K562 (cell line): Measurements from ENCODE around the gene CD8A. TPM values are rescaled to one million over a fixed set of nuclear protein-coding genes. Genes with fewer than 3 reads are reported as not detected.

Experiments
- ATAC-seq: fragments of 200-7000 bp; cut with Tn5 transposase; 3 replicates; pipeline ENCODE4 v1.9.1; 2020; ENCODE audit warnings: moderate library complexity
- BruUV-seq: library from RNA; stranded (reverse); fragments of 400-500 nt; replicated peaks from 2 replicates; lab custom pipeline; 2021; lab: Mats Ljungman, UMichigan
- CTCF ChIA-PET: fragments of 300-600 bp; formaldehyde crosslinking; extraction: SDS; loops from one replicate; lab custom pipeline; 2021; ENCODE audit warnings: low intra/inter-chr PET ratio; lab: Yijun Ruan, JAX
- POLR2A ChIA-PET: fragments of 300-600, 350-650 bp; sonication (Branson Sonifier 250); formaldehyde crosslinking; extraction: SDS; loops from one replicate; lab custom pipeline; 2021; ENCODE audit warnings: antibody characterized with exemption, inconsistent platforms; lab: Yijun Ruan, JAX
- DNase-seq, 4 experiments: peaks; one replicate each; pipeline versions ENCODE4 v3.0.0 to v3.0.0-alpha.2; 2011 to 2018; ENCODE audit warnings: low spot score in 3 of 4, mixed read lengths in 3 of 4; ENCODE audit errors: extremely low read depth in 1 of 4
- FAIRE-seq: peaks from 2 replicates; lab custom pipeline; 2011; peaks lifted over from hg19 to GRCh38; lab: Jason Lieb, UNC
- H2AFZ ChIP-seq: 2 replicates; pipeline ENCODE4 v1.6.0; 2011; ENCODE audit warnings: low read depth, low read length, control low read depth, inconsistent platforms
- H3K27ac ChIP-seq: fragments of 200-600 bp; 3 replicates; pipeline ENCODE4 v1.8.0; 2011; ENCODE audit warnings: low read depth, mild to moderate bottlenecking, control low read depth, inconsistent platforms, low read length, moderate library complexity, mixed read lengths; ENCODE audit errors: extremely low read depth
- H3K27me3 ChIP-seq, 2 experiments: fragments of 300-600 bp in 1 of 2; 2 replicates in 1 of 2; 3 replicates in 1 of 2; pipeline versions ENCODE4 v1.6.0 to v1.8.0; 2011; ENCODE audit warnings: inconsistent platforms in 2 of 2, low read length in 2 of 2, mild to moderate bottlenecking in 1 of 2, mixed read lengths in 1 of 2, moderate library complexity in 1 of 2; ENCODE audit not compliant: control insufficient read depth in 2 of 2, insufficient read depth in 2 of 2
- H3K36me3 ChIP-seq: fragments of 300-600 bp; 3 replicates; pipeline ENCODE4 v1.8.0; 2011; ENCODE audit warnings: mild to moderate bottlenecking, low read length, inconsistent platforms; ENCODE audit not compliant: control insufficient read depth, insufficient read depth
- H3K4me1 ChIP-seq, 2 experiments: fragments of 200-600 bp in 1 of 2; replicated peaks in 1 of 2; 2 replicates in 1 of 2; 3 replicates in 1 of 2; pipeline versions ENCODE4 v1.5.1 to v1.8.0; 2011; ENCODE audit warnings: inconsistent platforms in 2 of 2, low read length in 2 of 2, mild to moderate bottlenecking in 1 of 2, mixed read lengths in 1 of 2, moderate library complexity in 1 of 2; ENCODE audit not compliant: control insufficient read depth in 2 of 2, insufficient read depth in 2 of 2
- H3K4me2 ChIP-seq: 2 replicates; pipeline ENCODE4 v1.6.1; 2011; ENCODE audit warnings: low read length, control low read depth, inconsistent platforms, mixed read lengths; ENCODE audit not compliant: insufficient read depth
- H3K4me3 ChIP-seq: fragments of 200-600 bp; sonication (generic), shearing (Covaris generic); 2 replicates; pipeline ENCODE4 v1.5.1; 2016; ENCODE audit warnings: control low read depth, inconsistent platforms
- H3K79me2 ChIP-seq: fragments of 200-600 bp; 3 replicates; pipeline ENCODE4 v1.8.0; 2011; ENCODE audit warnings: low read length, inconsistent platforms; ENCODE audit not compliant: control insufficient read depth, insufficient read depth
- H3K9ac ChIP-seq, 2 experiments: 2 replicates each; pipeline versions ENCODE4 v1.6.0 to v1.6.1; 2011; ENCODE audit warnings: low read depth in 2 of 2, low read length in 2 of 2, control low read depth in 1 of 2, inconsistent platforms in 1 of 2, mild to moderate bottlenecking in 1 of 2, mixed read lengths in 1 of 2; ENCODE audit not compliant: insufficient read depth in 1 of 2
- H3K9me1 ChIP-seq: one replicate; pipeline ENCODE4 v1.6.0; 2011; ENCODE audit warnings: inconsistent platforms, mild to moderate bottlenecking, low read length, moderate library complexity; ENCODE audit not compliant: control insufficient read depth, insufficient read depth
- H3K9me3 ChIP-seq: replicated peaks from 2 replicates; pipeline ENCODE4 v1.5.1; 2011; ENCODE audit warnings: low read depth, low read length, inconsistent platforms; ENCODE audit not compliant: control insufficient read depth, insufficient read depth
- H4K20me1 ChIP-seq: replicated peaks from 2 replicates; pipeline ENCODE4 v1.6.1; 2011; ENCODE audit warnings: low read length, inconsistent platforms, mixed read lengths; ENCODE audit not compliant: control insufficient read depth, insufficient read depth
- E2F4 ChIP-seq: sonication (generic); formaldehyde crosslinking; IDR thresholded peaks from 2 replicates; pipeline ENCODE4 v1.8.0; 2022; ENCODE audit warnings: mild to moderate bottlenecking, low read depth, missing genetic modification reagents
- E2F6 ChIP-seq, 2 experiments: IDR thresholded peaks; 2 replicates each; pipeline ENCODE4 v1.6.1; 2011; ENCODE audit warnings: borderline replicate concordance in 1 of 2, control low read depth in 1 of 2, low read depth in 1 of 2, low read length in 1 of 2, mild to moderate bottlenecking in 1 of 2, mixed read lengths in 1 of 2, moderate library complexity in 1 of 2; ENCODE audit not compliant: insufficient read depth in 1 of 2, insufficient read length in 1 of 2, poor library complexity in 1 of 2, severe bottlenecking in 1 of 2; ENCODE audit errors: extremely low read depth in 1 of 2
- KLF1 ChIP-seq: fragments of 450-650 bp; IDR thresholded peaks from 2 replicates; pipeline ENCODE4 v1.6.1; 2016; ENCODE audit warnings: missing genetic modification characterization, missing compliant biosample characterization
- L3MBTL2 ChIP-seq: fragments of 450-650 bp; IDR thresholded peaks from 2 replicates; pipeline ENCODE4 v1.6.1; 2016; ENCODE audit warnings: mild to moderate bottlenecking, moderate library complexity
- STAG1 ChIP-seq: sonication (generic); formaldehyde crosslinking; IDR thresholded peaks from 2 replicates; pipeline ENCODE4 v1.5.0; 2020; ENCODE audit warnings: missing genetic modification reagents, borderline replicate concordance
- TBP ChIP-seq: optimal IDR thresholded peaks from 2 replicates; pipeline ENCODE3; 2011; ENCODE audit warnings: low read depth, low read length, improper control_type of control experiment
- USF1 ChIP-seq: sonication (generic); formaldehyde crosslinking; IDR thresholded peaks from 2 replicates; pipeline ENCODE4 v1.9.0; 2022; ENCODE audit warnings: mild to moderate bottlenecking, missing genetic modification reagents
- ZNF124 ChIP-seq: sonication (generic); formaldehyde crosslinking; IDR thresholded peaks from 2 replicates; pipeline ENCODE4 v1.8.1; 2022; ENCODE audit warnings: missing genetic modification reagents
- ZNF174 ChIP-seq: fragments of 250-450 bp; sonication (Bioruptor Pico); IDR thresholded peaks from 2 replicates; pipeline ENCODE4 v1.4.0; 2020; ENCODE audit warnings: mild to moderate bottlenecking
- ZNF445 ChIP-seq: fragments of 250-450 bp; sonication (Bioruptor Pico); IDR thresholded peaks from 2 replicates; pipeline ENCODE4 v1.4.0; 2020; ENCODE audit warnings: low read depth, mild to moderate bottlenecking, moderate library complexity
- ZNF696 ChIP-seq: fragments of 250-450 bp; sonication (Bioruptor Pico); conservative IDR thresholded peaks from 2 replicates; pipeline ENCODE4 v1.4.0; 2020; ENCODE audit warnings: mild to moderate bottlenecking, moderate library complexity
- ZNF77 ChIP-seq: fragments of 250-450 bp; sonication (Bioruptor Pico); IDR thresholded peaks from 2 replicates; pipeline ENCODE4 v1.5.0; 2020
- ZSCAN32 ChIP-seq: fragments of 450-650 bp; formaldehyde crosslinking; IDR thresholded peaks from 2 replicates; pipeline ENCODE4 v1.4.0; 2020; ENCODE audit warnings: mild to moderate bottlenecking, moderate library complexity
- WGBS: fragments of 100-300 bp; shearing (Covaris generic); methylation state at CpG from one replicate; pipeline ENCODE4 v1.1.6; 2016; ENCODE audit warnings: low coverage, mixed read lengths; ENCODE audit not compliant: insufficient coverage; ENCODE audit errors: missing lambda C conversion rate; 5-methylcytosine and 5-hydroxymethylcytosine counted together
- in situ Hi-C: fragments of 300-500 bp; cut with MboI; formaldehyde crosslinking; loops from 4 replicates; pipeline ENCODE4 v1.15.0; 2018; ENCODE audit warnings: inconsistent platforms, mixed read lengths
- intact Hi-C: fragments of 100-400 bp; cut with micrococcal nuclease; formaldehyde crosslinking; loops from 2 replicates; pipeline ENCODE4 v1.14.2; 2022
- polyA plus RNA-seq, 8 experiments: library from polyadenylated mRNA; depleted of rRNA in 4 of 8; stranded (reverse) in 5 of 8; unstranded in 3 of 8; fragments of >200 nt; fragmentation: Nextera tagmentation in 2 of 8; fragmentation: Illumina TruSeq in 1 of 8; extraction: Ambion mirVana in 2 of 8; extraction: Trizol in 1 of 8; gene quantifications; 2 replicates each; pipeline versions ENCODE4 v1.2.1 to v1.2.3, GENCODE V29; 2011 to 2014; ENCODE audit warnings: inconsistent platforms in 1 of 8, missing spikeins in 1 of 8
- total RNA-seq, 7 experiments: library from RNA; depleted of rRNA in 6 of 7; stranded (reverse); fragments of >200 nt in 6 of 7; fragmentation: Illumina TruSeq in 2 of 7; extraction: Trizol in 2 of 7; gene quantifications; 2 replicates each; pipeline versions ENCODE4 v1.2.1 to v1.2.3, GENCODE V29; 2011 to 2021; ENCODE audit warnings: low replicate concordance in 1 of 7

Gene CD8A
- total and polyA plus RNA-seq, 9 of the 15 experiments (the other 6 are each of a cell fraction or from before 2014, with no cell fraction given) = 0.07 TPM; not detected in 8

GRCh38 chr2:86818957-86819356, 28.2 kb upstream of the CD8A start:
- BruUV-seq = no TSS peak
- H2AFZ ChIP-seq = no peak overlapping the region
- ChIA-PET POLR2A (no interaction called here), CTCF (no interaction called here)
- WGBS = 0% methylated on average over 2 of the region's 2 CpGs
- H3K4me1 ChIP-seq = peaks cover 0 to 6% of the 10 kb centered on the region in 2 experiments; a peak in 1 of 5 replicates
- H3K9me1 ChIP-seq = no peaks in the 10 kb centered on the region
- H3K79me2 ChIP-seq = no peaks in the 10 kb centered on the region
- FAIRE-seq (no peak), DNase-seq (no peak), ATAC-seq (no peak)
- TF ChIP-seq STAG1 (CRISPR knock-in tag) (no peak), ZNF696 (CRISPR knock-in tag) (no peak), ZNF174 (CRISPR knock-in tag) (no peak)
- H3K9me3 ChIP-seq = no peaks in the 10 kb centered on the region
- peaks cover 0 to 20% of the 10 kb centered on the region in 2 experiments; a peak in 4 of 5 replicates for H3K27me3 ChIP-seq
- intact Hi-C loops (no loop called here), in situ Hi-C loops (no loop called here)
- H3K9ac ChIP-seq = no peak overlapping the region
- H3K4me2 ChIP-seq = no peak overlapping the region
- no peak overlapping the region for H3K27ac ChIP-seq
- H3K4me3 ChIP-seq = no peak overlapping the region
- H4K20me1 ChIP-seq = no peaks in the 10 kb centered on the region
- no peaks in the 10 kb centered on the region for H3K36me3 ChIP-seq

- ATAC-seq = no peak
- Histone ChIP-seq H3K27me3 (peaks cover 0 to 13% of the 10 kb centered on the region in 2 experiments; a peak in 4 of 5 replicates), H3K9ac (no peak overlapping the region), H3K4me2 (no peak overlapping the region), H3K4me1 (peaks cover 0 to 6% of the 10 kb centered on the region in 2 experiments; a peak in 1 of 5 replicates), H3K9me1 (no peaks in the 10 kb centered on the region), H3K9me3 (no peaks in the 10 kb centered on the region), H3K36me3 (no peaks in the 10 kb centered on the region), H2AFZ (no peak overlapping the region), H3K27ac (no peak overlapping the region), H3K4me3 (no peak overlapping the region), H4K20me1 (no peaks in the 10 kb centered on the region), H3K79me2 (no peaks in the 10 kb centered on the region)
- POLR2A ChIA-PET = interaction anchor here (0.6 kb wide), 1 partner anchor 49 kb away, joined by 3 read pairs; no protein-coding TSS in a partner anchor
- WGBS = 1% methylated on average over 4 of the region's 4 CpGs
- in situ Hi-C loops = no loop called here
- intact Hi-C loops = no loop called here
- no peak for DNase-seq
- CTCF ChIA-PET = no interaction called here
- FAIRE-seq = no peak
- no TSS peak for BruUV-seq
- no peak for TF ChIP-seq KLF1
- TF ChIP-seq ZNF77 (CRISPR knock-in tag) = no peak
- no peak for TF ChIP-seq E2F4
- no peak for TF ChIP-seq ZNF124 (CRISPR knock-in tag)
- TF ChIP-seq ZNF445 = no peak
- no peak for TF ChIP-seq ZSCAN32 (CRISPR knock-in tag)
- no peak for TF ChIP-seq L3MBTL2
- TF ChIP-seq TBP = no peak
- no peak for TF ChIP-seq E2F6 (IDR thresholded peaks at IDR 0.05; ENCODE audit: borderline replicate concordance in 1 of 2, extremely low read depth in 1 of 2, insufficient read depth in 1 of 2, insufficient read length in 1 of 2, low read depth in 1 of 2, low read length in 1 of 2, poor library complexity in 1 of 2, severe bottlenecking in 1 of 2)
- no peak for TF ChIP-seq USF1 (CRISPR knock-in tag)
Measured at GRCh38 chr2:86818114-86818801, 27.5 kb upstream of the CD8A start.
